Measurements from ENCODE around the gene ACTG2.
"Not testable (repeated sequence)": the region's sequence is repeated elsewhere in the genome, so short reads cannot be mapped to it uniquely, and the experiment has no call there.

ACTG2 gene

DNA sequence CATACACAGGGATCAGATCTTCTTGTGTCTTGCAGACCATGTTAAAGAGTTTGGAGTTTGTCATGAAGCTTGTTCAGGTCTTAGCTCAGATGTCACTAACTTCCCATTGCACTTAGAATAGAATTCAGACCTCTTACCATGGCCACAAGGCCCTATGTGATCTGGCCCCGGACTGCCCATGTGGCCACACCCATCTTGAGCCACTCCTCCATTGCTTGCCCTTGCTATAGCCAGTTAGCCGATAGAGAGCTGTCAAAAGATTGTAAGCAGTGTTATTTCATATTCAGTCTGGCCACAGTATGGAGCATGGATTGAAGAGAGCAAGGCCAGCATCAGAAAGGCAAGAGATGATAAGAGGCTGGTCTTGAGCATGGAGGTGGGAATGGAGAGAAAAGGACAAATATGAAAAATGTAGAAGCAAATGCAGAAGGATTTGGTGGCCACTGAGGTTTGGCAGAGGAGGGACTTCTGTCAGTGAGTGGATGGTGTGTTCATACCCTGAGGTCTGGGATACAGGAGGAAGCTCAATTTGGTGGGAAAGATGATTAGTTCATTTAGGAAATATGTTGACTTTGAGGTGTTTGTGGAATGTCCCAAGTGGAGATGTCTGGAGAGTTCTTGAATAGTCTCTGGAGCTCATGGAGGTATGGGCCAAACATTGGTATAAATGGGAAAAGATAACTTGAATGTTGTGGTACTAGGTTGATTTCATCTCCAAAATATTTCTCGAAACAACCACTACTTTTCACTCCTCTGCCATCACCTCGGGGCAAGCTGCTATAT lies 44.5 kb downstream of the ACTG2 start:
- no peak for DNase-seq (ENCODE audit: low read depth)

DNA sequence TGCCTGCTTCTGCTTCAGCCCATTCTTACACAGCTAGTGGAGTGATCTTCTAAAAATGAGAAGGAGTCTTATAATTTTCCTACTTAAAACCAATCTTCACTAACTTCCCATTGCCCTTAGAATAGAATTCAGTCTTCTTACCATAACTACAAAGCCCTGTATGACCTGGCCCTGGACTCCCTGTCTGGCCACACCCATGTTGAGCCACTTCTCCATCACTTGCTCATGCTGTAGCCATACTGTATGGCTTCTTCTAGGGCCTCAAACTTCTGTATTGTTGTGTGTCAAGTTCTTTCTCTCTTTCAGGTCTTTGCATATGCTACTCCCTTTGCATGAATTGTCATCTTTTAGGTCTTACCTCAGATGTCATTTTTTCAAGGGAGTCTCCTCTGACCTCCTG lies 45.1 kb downstream of the ACTG2 start:
- no peak for DNase-seq (ENCODE audit: low read depth)

- DNase-seq (ENCODE audit: low read depth), result no peak
These were observed 46.0 kb downstream of the ACTG2 start for GRCh38 chr2:73938718-73939352.

GRCh38 chr2:73939419-73939818 lies 46.6 kb downstream of the ACTG2 start:
- DNase-seq (ENCODE audit: low read depth), result no peak

DNA sequence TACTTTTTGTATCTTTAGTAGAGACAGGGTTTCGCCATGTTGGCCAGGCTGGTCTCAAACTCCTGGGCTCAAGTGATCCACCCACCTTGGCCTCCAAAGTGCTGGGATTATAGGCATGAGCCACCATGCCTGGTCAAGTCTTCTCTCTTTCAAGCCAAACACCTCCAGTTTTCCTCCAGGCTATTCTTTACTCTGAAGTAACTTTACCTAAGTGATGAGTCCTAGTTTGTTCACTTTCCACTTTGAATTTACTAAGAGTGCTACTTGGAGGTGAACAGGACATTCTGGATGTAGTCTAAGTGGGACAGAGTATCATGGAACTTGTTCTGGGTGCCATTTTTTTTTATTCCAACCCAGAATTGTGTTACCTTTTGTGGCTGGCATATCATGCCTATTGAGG lies 47.3 kb downstream of the ACTG2 start:
- DNase-seq (ENCODE audit: low read depth), result not testable (repeated sequence)

GRCh38 chr2:73942664-73943063 lies 49.9 kb downstream of the ACTG2 start:
- no peak for DNase-seq (ENCODE audit: low read depth)

- no peak for DNase-seq (ENCODE audit: low read depth)
These were observed 51.9 kb downstream of the ACTG2 start for GRCh38 chr2:73944714-73945113.

- DNase-seq (ENCODE audit: low read depth), result no peak
These were observed 53.4 kb downstream of the ACTG2 start for GRCh38 chr2:73946215-73946614.

DNA sequence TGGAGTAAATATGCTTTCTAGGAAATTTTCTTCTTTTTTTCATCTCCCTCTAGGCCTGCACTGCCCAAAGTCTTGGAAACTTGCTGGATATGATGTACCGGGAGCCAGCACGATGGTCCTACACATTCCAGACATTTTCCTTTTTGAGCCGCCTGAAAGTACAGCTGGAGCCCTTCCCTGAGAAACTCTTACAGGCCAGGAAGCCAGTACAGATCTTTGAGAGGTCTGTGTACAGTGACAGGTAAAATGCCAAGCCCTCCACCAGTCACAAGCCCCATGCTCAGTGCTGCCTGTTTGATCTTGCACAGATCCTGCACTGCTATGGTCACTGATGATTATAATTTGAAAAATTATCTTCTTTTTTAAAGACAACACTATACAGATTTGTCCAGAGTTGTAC lies 53.9 kb downstream of the ACTG2 start:
- DNase-seq (ENCODE audit: low read depth), result no peak

- DNase-seq (ENCODE audit: low read depth), result no peak
These were observed 54.7 kb downstream of the ACTG2 start for GRCh38 chr2:73947412-73948018.

DNA sequence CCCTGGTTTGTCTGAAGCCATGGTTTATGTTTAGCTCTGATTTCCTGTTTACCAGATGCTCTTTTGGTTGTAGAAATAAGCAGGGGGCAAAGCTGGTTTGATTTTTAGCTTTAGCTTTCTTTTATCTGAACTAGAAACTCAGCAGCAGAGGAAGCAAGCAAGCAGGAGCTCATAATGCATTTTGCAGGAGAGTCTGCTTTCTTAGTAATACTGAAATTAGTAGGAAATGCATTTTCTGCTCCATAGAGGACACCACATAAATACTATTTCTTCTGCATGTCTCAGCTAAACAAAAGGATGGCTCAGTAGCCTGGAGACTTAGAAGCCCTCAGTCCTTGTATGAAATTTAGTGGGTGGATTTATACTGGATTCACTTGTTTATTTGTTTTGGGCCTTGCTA lies 57.0 kb downstream of the ACTG2 start:
- DNase-seq (ENCODE audit: low read depth), result no peak

- no peak for DNase-seq (ENCODE audit: low read depth)
These were observed 60.0 kb downstream of the ACTG2 start for GRCh38 chr2:73952499-73953446.

GRCh38 chr2:73956218-73956865 lies 63.5 kb downstream of the ACTG2 start:
- DNase-seq (ENCODE audit: low read depth), result no peak

- DNase-seq (ENCODE audit: low read depth), result no peak
These were observed 68.5 kb downstream of the ACTG2 start for GRCh38 chr2:73961274-73961673.

- DNase-seq (ENCODE audit: low read depth), result no peak
These were observed 69.2 kb downstream of the ACTG2 start for GRCh38 chr2:73961823-73962615.

GRCh38 chr2:73962798-73963197 lies 70.0 kb downstream of the ACTG2 start:
- no peak for DNase-seq (ENCODE audit: low read depth)

GRCh38 chr2:73963385-73964120 lies 70.7 kb downstream of the ACTG2 start:
- no peak for DNase-seq (ENCODE audit: low read depth)

DNA sequence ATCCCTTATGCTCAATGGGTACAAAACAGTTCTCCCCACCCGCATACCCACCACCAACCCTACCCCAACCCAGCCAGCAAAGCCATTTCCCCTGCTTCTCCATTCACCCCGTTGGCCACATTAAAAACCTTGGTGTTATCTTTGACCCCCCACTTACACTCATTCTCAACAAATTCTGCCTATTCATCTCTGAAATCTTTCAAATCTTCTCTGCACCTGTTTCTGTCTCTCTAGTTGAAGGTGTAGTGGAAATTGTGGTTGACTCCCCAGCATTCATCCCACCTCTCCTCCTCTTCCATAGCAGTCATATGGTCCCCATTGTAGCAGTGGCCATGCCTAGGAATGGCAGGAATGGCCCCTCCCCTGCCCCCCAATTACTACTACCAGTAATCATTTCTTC lies 71.4 kb downstream of the ACTG2 start:
- DNase-seq (ENCODE audit: low read depth), result no peak

DNA sequence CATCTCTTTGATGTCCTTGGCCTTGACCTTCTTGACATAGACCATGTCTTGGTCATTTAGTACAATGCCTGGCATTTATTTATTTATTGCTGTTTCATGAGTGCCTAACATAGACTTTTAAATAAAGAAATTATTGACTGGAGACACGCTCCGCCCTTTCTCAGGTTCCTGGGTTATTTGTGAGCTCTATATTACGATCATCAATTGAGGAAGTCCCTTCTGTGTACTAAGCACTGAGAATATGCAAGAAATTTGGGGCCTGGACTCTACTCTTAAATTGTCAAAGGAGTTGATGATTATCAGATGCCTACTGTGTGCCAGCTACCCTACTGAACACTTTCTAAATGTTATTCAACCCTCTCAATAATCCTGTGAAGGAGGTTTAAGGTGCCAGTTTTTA lies 72.2 kb downstream of the ACTG2 start:
- no peak for DNase-seq (ENCODE audit: low read depth)

DNA sequence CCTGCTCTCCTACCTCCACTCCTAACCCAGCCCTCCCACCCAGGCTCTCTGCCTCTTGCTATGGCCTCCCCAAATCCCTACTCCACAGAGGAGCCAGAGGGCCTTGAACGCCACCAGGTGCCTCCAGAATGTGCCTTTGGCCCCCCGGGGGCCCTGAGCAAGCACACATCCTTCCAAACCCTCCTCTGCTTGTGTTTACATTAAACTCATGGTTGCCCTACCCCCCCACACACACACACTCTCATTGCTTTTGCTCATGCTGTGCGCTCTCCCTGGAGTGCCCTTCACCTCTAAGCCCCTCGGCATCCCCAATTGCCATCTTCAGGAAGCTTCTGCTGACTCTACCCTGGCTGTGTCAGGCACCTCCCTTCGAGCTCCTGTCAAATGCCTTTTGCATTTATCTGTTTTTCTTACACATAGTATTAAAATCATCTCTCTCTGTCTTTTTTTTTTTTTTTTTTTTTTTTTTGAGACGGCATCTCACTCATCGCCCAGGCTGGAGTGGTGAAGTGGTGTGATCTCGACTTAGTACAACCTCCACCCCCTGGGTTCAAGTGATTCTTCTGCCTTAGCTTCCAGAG lies 75.6 kb downstream of the ACTG2 start:
- DNase-seq (ENCODE audit: low read depth), result no peak
